Ishikawa (cell line): ENCODE measurements around the gene UBL4A.

Experiments used
- CEBPB ChIP-seq: IDR thresholded peaks from 2 replicates; pipeline ENCODE4 v1.6.1; 2012
- CREB1 ChIP-seq: IDR thresholded peaks from 2 replicates; pipeline ENCODE4 v1.6.1; 2012; ENCODE audit warnings: low read depth
- EGR1 ChIP-seq: IDR thresholded peaks from 2 replicates; pipeline ENCODE4 v1.6.1; 2012
- EP300 ChIP-seq: IDR thresholded peaks from 2 replicates; pipeline ENCODE4 v1.6.1; 2012; ENCODE audit warnings: borderline replicate concordance
- FOXM1 ChIP-seq: IDR thresholded peaks from 2 replicates; pipeline ENCODE4 v1.6.1; 2012; ENCODE audit warnings: low read depth, borderline replicate concordance
- RAD21 ChIP-seq: IDR thresholded peaks from 2 replicates; pipeline ENCODE4 v1.6.1; 2012; ENCODE audit warnings: low read depth
- TAF1 ChIP-seq: IDR thresholded peaks from 2 replicates; pipeline ENCODE4 v1.6.1; 2012; ENCODE audit warnings: low read depth, mild to moderate bottlenecking
- TEAD4 ChIP-seq: IDR thresholded peaks from 2 replicates; pipeline ENCODE4 v1.6.1; 2012
- USF1 ChIP-seq: IDR thresholded peaks from 2 replicates; pipeline ENCODE4 v1.6.1; 2012
- YY1 ChIP-seq: IDR thresholded peaks from 2 replicates; pipeline ENCODE4 v1.6.1; 2012; ENCODE audit warnings: low read depth
- ZBTB7A ChIP-seq: IDR thresholded peaks from 2 replicates; pipeline ENCODE4 v1.6.1; 2012; ENCODE audit warnings: low read depth
- TF ChIP-seq, protein P1 (sequence below): IDR thresholded peaks from 2 replicates; pipeline ENCODE4 v1.6.1; 2012
- TF ChIP-seq, protein P2 (sequence below): IDR thresholded peaks from 2 replicates; pipeline ENCODE4 v1.6.1; 2012; ENCODE audit warnings: low read depth, mild to moderate bottlenecking

DNA sequence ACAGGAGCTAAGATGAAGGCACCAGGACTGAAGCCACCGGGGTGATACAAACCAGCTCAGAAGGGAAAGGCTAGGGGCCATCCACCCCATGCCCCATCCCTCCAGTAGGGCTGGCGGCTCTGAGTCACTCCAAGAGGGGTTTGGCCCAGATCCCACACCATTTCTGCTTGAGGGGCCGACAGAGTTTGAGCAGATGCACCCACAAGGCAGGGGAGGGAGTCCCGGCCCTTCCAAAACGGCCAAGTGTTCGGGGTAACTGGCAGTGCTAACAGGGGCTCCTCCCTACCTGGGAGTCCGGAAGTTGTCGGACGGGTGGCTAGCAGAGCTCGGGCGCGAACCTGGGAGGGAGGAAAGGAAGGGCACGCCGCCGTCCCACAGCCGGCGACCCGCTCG, 3.6 kb upstream of the UBL4A start:
- no peak for TF ChIP-seq EGR1
- TF ChIP-seq, protein P1, sequence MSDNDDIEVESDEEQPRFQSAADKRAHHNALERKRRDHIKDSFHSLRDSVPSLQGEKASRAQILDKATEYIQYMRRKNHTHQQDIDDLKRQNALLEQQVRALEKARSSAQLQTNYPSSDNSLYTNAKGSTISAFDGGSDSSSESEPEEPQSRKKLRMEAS = no peak
- no peak for TF ChIP-seq YY1
- TF ChIP-seq USF1 = no peak
- no peak for TF ChIP-seq RAD21
- TF ChIP-seq CEBPB = no peak
- TF ChIP-seq TAF1 = no peak
- TF ChIP-seq ZBTB7A = no peak
- TF ChIP-seq EP300 = no peak
- no peak for TF ChIP-seq TEAD4
- TF ChIP-seq FOXM1 = no peak
- TF ChIP-seq, protein P2, sequence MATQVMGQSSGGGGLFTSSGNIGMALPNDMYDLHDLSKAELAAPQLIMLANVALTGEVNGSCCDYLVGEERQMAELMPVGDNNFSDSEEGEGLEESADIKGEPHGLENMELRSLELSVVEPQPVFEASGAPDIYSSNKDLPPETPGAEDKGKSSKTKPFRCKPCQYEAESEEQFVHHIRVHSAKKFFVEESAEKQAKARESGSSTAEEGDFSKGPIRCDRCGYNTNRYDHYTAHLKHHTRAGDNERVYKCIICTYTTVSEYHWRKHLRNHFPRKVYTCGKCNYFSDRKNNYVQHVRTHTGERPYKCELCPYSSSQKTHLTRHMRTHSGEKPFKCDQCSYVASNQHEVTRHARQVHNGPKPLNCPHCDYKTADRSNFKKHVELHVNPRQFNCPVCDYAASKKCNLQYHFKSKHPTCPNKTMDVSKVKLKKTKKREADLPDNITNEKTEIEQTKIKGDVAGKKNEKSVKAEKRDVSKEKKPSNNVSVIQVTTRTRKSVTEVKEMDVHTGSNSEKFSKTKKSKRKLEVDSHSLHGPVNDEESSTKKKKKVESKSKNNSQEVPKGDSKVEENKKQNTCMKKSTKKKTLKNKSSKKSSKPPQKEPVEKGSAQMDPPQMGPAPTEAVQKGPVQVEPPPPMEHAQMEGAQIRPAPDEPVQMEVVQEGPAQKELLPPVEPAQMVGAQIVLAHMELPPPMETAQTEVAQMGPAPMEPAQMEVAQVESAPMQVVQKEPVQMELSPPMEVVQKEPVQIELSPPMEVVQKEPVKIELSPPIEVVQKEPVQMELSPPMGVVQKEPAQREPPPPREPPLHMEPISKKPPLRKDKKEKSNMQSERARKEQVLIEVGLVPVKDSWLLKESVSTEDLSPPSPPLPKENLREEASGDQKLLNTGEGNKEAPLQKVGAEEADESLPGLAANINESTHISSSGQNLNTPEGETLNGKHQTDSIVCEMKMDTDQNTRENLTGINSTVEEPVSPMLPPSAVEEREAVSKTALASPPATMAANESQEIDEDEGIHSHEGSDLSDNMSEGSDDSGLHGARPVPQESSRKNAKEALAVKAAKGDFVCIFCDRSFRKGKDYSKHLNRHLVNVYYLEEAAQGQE = no peak
- no peak for TF ChIP-seq CREB1
